Dermis blood vessel endothelial cell (primary cell): ENCODE measurements around the gene BRAT1. TPM values are rescaled to one million over a fixed set of nuclear protein-coding genes. Genes with fewer than 3 reads are reported as not detected.
"Not testable (repeated sequence)": the region's sequence is repeated elsewhere in the genome, so short reads cannot be mapped to it uniquely, and the experiment has no call there.

Experiments used
- DNase-seq: peaks from one replicate; pipeline ENCODE4 v3.0.0; 2010
- total RNA-seq: library from RNA; depleted of rRNA; stranded (reverse); fragments of >200 nt; gene quantifications from 2 replicates; pipeline ENCODE4 v1.2.3, GENCODE V29; 2014

The BRAT1 gene
- total RNA-seq, 1 donor from 2014 or later, result 31.7 TPM

GRCh38 chr7:2535872-2536627 is 19.3 kb downstream of the BRAT1 start:
- not testable (repeated sequence) for DNase-seq

GRCh38 chr7:2534214-2534613 is 21.1 kb downstream of the BRAT1 start:
- DNase-seq, result not testable (repeated sequence)

GRCh38 chr7:2533566-2533965 is 21.8 kb downstream of the BRAT1 start:
- not testable (repeated sequence) for DNase-seq

- DNase-seq, result not testable (repeated sequence)
Measured at GRCh38 chr7:2532816-2533215, 22.5 kb downstream of the BRAT1 start.

- DNase-seq, result not testable (repeated sequence)
Measured at GRCh38 chr7:2532199-2532772, 23.0 kb downstream of the BRAT1 start.

GRCh38 chr7:2531796-2532110 is 23.6 kb downstream of the BRAT1 start:
- not testable (repeated sequence) for DNase-seq

GRCh38 chr7:2530994-2531795 is 24.1 kb downstream of the BRAT1 start:
- DNase-seq, result not testable (repeated sequence)

- DNase-seq, result no peak
Measured at GRCh38 chr7:2530071-2530987, 25.0 kb downstream of the BRAT1 start.

- DNase-seq, result peak; percentile 61
Measured at GRCh38 chr7:2529161-2530070, 25.9 kb downstream of the BRAT1 start.

GRCh38 chr7:2528481-2529095 is 26.7 kb downstream of the BRAT1 start:
- DNase-seq, result no peak

GRCh38 chr7:2527505-2528467 is 27.5 kb downstream of the BRAT1 start:
- DNase-seq, result peak; percentile 43

GRCh38 chr7:2526659-2527504 is 28.4 kb downstream of the BRAT1 start:
- DNase-seq, result no peak

GRCh38 chr7:2525658-2526630 is 29.4 kb downstream of the BRAT1 start:
- no peak for DNase-seq

- no peak for DNase-seq
Measured at GRCh38 chr7:2524808-2525657, 30.3 kb downstream of the BRAT1 start.

GRCh38 chr7:2523941-2524807 is 31.1 kb downstream of the BRAT1 start:
- peak; percentile 91 for DNase-seq
